ENCODE measurements around the gene DUOX2.
"Not testable (repeated sequence)": the region's sequence is repeated elsewhere in the genome, so short reads cannot be mapped to it uniquely, and the experiment has no call there.

GRCh38 chr15:45077391-45077790 lies 36.6 kb downstream of the DUOX2 start:
- TF ChIP-seq CTCF (IDR thresholded peaks at IDR 0.05); EZH2 (IDR thresholded peaks at IDR 0.05; ENCODE audit: borderline replicate concordance, insufficient read depth, low read depth, low read length, poor library complexity, severe bottlenecking): not testable (repeated sequence)

All from B cell (primary cell).